ENCODE data around the gene PHF21A.
A peak's percentile ranks its signal among the peaks of the same experiment; 100 is the strongest.
"Not testable (repeated sequence)": the region's sequence is repeated elsewhere in the genome, so short reads cannot be mapped to it uniquely, and the experiment has no call there.

The PHF21A gene

DNA sequence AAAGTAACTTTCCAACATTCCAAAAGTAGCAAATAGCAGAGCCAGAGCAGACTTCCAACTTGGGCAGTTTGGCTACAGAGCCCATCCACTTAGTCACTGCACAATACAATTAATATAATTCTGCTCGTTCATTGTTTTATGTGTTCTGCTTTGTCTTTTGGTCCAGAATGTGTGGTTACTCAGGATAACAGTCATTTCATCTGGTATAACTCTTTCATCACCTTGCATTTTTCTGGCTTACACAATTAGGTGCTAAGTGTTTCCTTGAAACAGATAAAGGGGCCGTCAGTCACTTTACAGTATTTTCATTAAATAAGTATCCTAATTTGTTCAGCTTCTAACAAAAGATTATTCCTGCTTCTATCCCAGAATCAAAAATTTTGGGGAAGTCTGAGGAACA, 111.6 kb downstream of the PHF21A start:
- DNase-seq: no peak
- in situ Hi-C loops (cut with HindIII; ENCODE audit: low pct_ligation_motif_present, low pct_unique_long_range_greater_than_20kb, low sequenced_read_pairs): no loop called here

DNA sequence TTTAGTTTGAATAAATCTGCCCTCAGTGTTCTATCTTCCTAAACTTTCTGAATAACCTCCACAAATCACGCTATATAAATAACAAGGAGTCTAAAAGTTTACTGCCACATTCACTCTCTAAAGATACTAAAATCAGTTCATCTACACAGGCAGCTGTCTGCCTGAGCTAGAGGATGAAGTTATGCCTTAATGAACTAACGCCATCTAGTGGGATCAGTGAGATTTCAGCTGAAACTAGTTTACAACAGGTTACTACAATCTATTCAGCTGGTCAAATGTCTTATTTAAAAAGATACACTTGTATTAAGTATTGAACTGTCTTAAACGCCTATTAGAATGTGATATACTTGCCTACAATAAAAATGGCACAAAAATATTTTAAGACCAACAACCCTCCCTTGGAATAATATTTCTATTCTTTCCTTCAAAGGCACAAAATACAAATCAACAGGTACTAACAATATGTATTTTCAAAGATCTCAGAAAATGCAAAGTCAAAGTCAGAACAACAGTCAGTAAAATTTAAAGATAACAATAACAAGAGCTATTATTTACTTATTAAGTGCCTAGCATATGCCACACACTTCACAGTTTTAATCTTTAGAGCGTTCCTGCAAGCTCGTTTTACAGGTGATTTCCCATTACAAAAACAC, 114.7 kb downstream of the PHF21A start:
- peak; percentile 69 for DNase-seq
- in situ Hi-C loops (cut with HindIII; ENCODE audit: low pct_ligation_motif_present, low pct_unique_long_range_greater_than_20kb, low sequenced_read_pairs): no loop called here

DNA sequence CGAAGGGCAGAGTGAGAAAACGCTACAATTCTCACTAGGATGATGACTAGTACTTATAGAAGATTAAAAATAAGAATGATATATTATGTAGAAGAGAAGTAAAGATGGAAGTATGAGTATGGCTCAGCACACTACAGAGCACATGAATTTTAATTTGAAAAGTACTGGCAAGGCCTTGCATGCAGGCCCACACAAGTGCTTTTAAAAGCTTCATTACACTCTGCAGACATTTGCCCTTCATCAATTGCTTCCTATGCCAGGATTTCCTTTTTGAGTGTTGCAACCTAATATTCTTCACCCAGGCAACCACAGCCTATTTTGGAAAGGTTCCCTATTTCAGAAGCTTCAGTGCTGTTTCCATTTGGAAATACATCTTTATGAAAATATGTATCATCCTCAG, 117.7 kb downstream of the PHF21A start:
- DNase-seq: no peak
- in situ Hi-C loops (cut with HindIII; ENCODE audit: low pct_ligation_motif_present, low pct_unique_long_range_greater_than_20kb, low sequenced_read_pairs): no loop called here

DNA sequence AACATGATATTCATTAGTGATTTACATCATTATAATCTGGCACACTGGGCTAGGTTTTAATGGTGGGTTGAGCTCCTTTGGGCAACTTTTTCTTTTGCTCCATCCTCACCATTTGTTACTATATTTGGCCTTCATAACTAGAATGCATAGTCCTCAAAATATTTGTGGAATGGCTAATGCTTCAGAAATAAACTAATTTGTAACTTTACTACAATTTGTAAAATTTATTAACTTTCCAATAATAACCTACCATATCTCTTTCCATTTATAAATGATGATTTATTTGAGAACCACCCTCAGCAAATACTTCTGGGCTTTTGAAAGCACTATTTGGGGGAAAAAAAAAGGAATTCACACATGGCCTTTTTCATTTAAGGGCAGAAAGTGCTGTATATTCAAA, 119.1 kb downstream of the PHF21A start:
- no peak for DNase-seq
- in situ Hi-C loops (cut with HindIII; ENCODE audit: low pct_ligation_motif_present, low pct_unique_long_range_greater_than_20kb, low sequenced_read_pairs): no loop called here

DNA sequence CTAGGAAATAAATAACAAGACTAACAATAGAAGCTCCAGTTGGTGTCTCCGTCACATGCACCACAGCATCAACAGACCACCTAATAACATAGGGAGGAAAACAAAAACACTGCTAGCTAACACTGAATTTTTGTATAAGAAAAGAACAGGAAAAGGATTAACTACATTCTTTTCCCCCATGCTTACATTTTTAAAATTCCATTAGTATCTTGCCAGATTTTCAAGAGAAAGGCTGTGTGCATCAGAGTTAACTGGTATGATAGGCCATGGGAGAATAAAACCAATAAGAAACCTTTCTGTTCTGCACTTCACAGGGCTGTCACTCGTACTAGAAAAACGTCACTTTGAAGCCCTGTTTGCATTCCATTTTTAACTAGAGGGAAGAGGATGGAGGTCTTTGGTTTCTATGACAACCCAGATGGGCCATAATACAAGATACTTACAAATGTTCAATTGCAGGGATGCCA, 119.8 kb downstream of the PHF21A start:
- peak; percentile 29 for DNase-seq
- in situ Hi-C loops (cut with HindIII; ENCODE audit: low pct_ligation_motif_present, low pct_unique_long_range_greater_than_20kb, low sequenced_read_pairs): no loop called here

DNA sequence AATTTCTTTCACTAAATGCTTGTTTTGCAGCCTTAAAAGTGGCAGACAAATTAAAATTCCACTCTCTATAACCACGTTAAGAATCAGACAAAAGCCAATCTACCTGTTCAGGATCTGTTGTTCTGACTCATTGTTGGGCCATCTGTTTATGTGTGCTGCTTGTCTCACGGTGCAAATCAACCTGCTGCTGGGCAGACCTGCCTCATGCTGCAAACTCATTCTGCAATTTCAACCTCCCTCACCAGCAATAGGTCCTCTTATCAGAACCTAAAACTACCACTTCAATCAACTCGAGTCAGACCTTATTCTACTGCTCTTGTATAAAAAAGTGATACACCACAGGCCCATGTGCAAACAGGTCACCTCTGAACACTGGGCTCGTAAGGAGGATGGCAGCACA, 123.7 kb downstream of the PHF21A start:
- in situ Hi-C loops (cut with HindIII; ENCODE audit: low pct_ligation_motif_present, low pct_unique_long_range_greater_than_20kb, low sequenced_read_pairs): no loop called here

DNA sequence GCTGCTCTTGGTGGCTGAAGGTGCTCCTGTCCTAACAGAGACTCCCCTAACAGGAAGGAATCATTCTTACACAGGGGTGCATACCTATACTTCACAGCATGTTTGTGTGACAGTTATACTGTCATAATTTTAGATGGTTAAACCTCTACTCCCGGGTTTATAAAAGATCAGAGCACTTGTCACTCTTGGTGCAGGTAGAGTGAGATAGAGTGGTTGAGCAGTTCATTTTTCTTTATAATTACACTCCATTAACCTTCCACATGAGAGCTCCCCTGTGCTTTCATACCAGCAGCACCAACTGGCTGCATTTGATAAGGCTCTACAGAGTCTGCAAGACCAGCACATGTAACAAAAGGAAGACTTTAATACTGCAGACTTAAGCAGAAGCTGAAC, 125.9 kb downstream of the PHF21A start:
- in situ Hi-C loops (cut with HindIII; ENCODE audit: low pct_ligation_motif_present, low pct_unique_long_range_greater_than_20kb, low sequenced_read_pairs): no loop called here
- no peak for DNase-seq

More for the DNA sequence above, 123.7 kb downstream of the PHF21A start:
- DNase-seq: no peak

DNA sequence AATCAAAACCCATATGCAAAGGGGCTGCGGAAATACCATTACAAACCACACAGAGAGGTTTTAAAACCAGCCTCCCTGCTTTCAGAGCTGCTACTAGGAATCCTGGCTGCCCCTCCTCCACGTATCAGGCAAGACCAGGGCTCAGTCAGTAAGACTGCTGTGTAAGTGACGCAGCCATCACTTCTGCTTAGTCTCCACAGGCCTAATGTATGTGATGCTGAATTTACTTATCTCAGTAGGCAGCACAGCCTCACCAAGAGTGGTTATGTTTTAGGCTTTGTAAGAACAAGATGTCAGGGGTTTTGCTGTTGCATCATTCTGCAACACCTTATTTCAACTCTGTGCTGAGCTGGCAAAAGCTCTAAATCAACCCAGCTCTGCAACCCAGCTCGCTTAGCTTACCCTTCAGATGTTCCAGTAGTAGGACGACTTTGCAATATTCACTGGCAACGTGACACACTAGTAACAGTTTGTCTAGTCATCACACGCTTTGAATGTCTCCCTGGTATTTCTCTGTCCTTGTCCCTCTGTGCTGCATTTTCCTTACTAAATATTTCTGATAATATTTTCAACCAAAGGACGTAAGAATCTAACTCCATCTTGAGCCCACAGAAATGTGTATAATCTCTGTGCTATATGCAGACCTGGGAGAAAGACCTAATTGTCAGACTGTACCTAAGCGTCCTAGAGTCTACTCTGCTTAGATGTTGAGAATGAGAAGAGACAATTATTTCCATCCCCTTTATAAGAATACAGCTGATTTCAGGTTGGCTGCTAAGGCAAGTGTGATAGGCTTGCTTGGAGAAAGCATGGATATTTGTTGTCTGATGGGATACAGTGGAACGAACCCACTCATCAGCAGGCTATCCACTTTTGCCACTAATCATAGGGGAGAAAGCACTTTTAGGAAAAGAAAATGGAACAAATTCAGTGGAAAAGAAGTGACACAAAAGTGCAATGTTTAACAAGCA, 126.6 kb downstream of the PHF21A start:
- DNase-seq: no peak
- in situ Hi-C loops (cut with HindIII; ENCODE audit: low pct_ligation_motif_present, low pct_unique_long_range_greater_than_20kb, low sequenced_read_pairs): no loop called here

DNA sequence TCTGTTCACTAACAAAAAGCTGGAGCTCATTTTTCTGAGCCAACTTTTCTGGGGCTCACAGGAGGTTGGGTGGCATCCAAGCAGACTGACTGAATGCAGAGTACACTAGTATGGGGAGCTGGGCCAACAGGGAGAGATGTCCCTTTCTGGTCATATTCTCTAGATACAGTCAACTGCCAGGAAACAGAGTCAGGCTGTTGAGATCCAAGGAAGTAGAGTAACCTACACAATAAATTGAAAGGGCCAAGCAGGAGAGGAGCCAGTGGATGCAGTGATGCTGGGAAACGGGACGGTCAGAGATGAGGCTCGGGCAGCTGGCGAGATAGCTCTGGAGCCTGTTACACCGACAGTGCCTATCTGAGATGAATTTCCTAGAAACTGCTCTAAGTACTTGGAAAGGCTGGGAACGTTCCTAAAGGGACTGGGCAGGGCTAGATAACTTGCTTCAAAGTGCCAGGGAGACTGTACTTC, 127.7 kb downstream of the PHF21A start:
- no peak for DNase-seq
- in situ Hi-C loops (cut with HindIII; ENCODE audit: low pct_ligation_motif_present, low pct_unique_long_range_greater_than_20kb, low sequenced_read_pairs): no loop called here

DNA sequence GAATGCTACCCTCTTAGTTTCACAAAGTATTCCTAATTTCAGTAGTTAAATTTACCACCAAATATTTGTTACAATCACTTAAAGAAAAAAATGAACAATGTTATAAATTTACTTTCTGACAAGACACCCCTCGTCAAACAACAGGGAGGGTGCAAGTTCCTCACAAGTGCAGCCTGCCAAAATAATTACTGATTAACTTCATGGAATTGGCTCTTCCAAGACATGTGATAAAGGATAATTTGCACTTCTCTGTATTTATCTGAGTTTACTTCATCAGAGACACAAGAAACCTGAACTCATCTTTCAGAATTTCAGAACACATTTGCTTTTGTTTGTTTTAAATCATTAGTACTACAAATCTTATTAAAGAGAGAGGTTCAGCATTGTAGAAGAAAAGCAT, 132.3 kb downstream of the PHF21A start:
- in situ Hi-C loops (cut with HindIII; ENCODE audit: low pct_ligation_motif_present, low pct_unique_long_range_greater_than_20kb, low sequenced_read_pairs): no loop called here

DNA sequence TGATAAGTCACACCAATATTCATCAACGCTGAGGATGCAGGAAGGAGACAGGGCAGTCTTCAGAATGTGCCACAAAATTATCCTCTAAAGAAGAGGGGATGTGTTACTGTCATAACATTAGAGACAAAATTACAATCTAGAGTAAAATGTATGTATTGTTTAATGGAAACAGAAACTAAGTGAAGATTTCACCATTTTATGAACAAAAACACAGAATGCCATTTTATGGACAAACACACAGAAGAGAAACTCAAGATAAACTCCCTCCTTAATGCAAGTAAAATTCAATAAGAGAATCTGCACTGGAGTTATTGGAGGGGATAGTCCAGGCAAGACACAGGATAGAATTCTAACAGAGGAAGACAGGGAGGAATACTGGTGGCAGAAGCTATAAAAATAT, 136.0 kb downstream of the PHF21A start:
- no peak for DNase-seq
- in situ Hi-C loops (cut with HindIII; ENCODE audit: low pct_ligation_motif_present, low pct_unique_long_range_greater_than_20kb, low sequenced_read_pairs): no loop called here

More for the DNA sequence above, 132.3 kb downstream of the PHF21A start:
- no peak for DNase-seq

DNA sequence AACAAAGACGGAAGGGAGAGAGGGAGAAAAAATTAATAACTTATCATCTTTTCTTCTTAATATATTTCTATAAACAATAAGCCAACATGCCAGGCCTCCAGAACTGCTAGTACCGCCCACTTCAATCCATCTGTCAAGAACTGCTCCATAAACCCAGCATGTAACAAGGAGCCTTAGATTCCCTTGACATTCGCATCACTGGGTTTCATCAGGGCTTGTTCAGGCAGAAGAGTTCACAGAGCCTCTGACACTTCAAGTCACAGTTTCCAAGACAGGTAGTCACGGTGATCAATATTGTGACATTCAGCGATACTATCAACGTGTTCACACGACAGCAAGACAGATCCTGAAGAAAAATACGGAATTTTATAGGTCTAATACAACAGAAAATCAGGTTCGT, 137.1 kb downstream of the PHF21A start:
- no peak for DNase-seq
- in situ Hi-C loops (cut with HindIII; ENCODE audit: low pct_ligation_motif_present, low pct_unique_long_range_greater_than_20kb, low sequenced_read_pairs): no loop called here

DNA sequence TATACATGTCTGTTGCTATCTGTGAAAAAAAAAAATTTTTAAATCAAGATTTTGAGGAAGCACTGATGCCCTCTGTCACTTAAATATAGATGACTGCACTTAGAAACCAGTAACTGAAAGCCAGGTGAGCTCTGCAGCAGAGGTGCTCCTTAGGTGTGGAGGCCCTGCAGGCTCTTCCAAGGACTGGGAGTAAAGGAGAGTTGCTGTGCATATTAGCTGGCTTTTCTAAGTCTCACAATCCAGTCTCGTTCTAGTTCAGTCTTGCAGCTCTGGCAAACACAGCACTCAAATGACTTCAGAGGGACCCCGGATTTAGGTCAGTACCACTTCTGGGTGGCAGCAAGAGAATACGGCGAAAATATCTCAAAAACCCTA, 137.8 kb downstream of the PHF21A start:
- no peak for DNase-seq
- in situ Hi-C loops (cut with HindIII; ENCODE audit: low pct_ligation_motif_present, low pct_unique_long_range_greater_than_20kb, low sequenced_read_pairs): no loop called here

DNA sequence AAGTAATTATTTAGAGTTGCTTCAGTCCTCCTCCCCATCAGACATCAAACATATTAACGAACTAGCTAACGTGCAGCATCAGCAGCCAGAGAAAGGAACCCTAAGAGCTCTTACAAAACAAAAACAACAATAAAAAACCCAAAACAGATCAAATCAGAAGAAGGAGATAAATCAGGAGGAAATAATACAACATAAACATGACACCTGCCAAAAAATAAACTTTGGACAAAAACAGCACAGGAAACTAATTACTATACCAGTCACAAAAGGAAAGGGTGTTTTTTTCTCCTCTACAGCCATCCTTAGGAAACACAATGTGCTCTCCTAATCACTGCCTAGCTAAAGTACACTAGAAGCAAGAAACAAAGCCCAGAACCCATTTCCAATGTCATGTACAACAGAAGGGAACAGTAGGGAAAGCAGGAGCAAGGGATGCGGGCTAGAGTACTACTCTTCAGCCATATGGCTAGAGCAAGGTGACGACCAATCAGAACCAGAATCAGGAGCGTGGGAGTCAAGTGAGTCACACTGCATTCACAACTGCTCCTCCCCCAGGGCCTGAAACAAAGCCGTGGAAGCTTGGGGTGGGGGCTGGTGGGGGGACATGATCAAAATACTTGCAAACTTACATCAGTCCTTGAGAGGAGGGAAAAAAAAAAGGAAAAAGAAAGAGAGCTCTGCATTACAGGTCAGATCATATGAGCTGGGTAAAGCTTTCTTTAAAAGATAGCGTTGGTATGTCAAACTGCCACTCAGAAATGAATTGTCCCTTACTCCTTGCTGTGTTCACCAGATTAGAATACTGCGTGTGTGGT, 138.4 kb downstream of the PHF21A start:
- peak; percentile 37 for DNase-seq

DNA sequence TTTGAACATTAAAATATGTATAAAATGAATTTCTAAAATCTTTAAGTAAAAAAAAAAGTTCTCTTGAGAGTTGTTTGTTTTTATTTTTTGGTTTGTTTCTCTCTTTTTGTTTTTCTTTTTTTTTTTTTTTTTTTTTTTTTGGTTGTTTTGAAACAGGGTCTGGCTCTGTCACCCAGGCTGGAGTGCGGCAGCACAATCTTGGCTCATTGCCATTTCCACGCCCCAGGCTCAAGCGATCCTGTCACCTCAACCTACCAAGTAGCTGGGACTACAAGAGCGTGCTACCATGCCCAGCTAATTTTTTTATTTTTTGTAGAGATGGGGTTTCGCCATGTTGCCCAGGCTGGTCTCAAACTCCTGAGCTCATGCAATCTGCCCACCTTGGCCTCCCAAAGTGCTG, 139.4 kb downstream of the PHF21A start:
- in situ Hi-C loops (cut with HindIII; ENCODE audit: low pct_ligation_motif_present, low pct_unique_long_range_greater_than_20kb, low sequenced_read_pairs); DNase-seq: not testable (repeated sequence)

More for the DNA sequence above, 138.4 kb downstream of the PHF21A start:
- in situ Hi-C loops (cut with HindIII; ENCODE audit: low pct_ligation_motif_present, low pct_unique_long_range_greater_than_20kb, low sequenced_read_pairs): no loop called here

DNA sequence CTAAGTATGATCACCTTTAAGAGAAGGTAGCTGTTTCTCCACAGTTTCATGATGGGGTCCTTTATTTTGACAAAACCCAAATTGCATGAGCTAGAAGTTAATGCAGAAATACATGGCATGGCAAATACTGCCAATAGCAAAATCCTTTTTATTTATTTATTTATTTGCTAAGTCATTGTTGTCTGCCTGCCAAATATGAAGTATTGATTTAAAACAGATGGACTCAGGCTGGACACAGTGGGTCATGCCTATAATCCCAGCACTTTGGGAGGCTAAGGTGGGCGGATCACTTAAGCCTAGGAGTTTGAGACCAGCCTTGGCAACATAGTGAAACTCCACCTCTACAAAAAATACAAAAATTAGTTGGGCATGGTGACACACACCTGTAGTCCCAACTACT, 146.4 kb downstream of the PHF21A start:
- in situ Hi-C loops (cut with HindIII; ENCODE audit: low pct_ligation_motif_present, low pct_unique_long_range_greater_than_20kb, low sequenced_read_pairs): no loop called here
- no peak for DNase-seq

DNA sequence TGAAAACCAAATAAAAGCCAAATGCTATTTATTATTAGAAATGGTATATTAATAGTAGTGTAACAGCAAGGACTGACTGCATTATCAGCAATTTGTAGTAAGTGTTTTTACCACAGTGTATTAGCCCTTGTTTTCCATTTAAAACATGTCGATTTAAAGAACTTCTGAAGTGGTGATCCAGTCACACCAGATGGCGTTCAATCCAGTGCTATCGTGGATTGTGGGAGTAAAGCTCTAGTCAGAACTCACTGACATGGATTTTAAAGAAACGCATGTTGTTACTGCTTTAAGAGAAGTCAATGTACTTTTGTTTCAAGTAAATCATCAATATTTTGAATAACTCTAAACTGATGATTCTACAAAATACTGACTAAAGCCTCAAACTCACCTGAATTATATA, 147.7 kb downstream of the PHF21A start:
- in situ Hi-C loops (cut with HindIII; ENCODE audit: low pct_ligation_motif_present, low pct_unique_long_range_greater_than_20kb, low sequenced_read_pairs): no loop called here
- no peak for DNase-seq

DNA sequence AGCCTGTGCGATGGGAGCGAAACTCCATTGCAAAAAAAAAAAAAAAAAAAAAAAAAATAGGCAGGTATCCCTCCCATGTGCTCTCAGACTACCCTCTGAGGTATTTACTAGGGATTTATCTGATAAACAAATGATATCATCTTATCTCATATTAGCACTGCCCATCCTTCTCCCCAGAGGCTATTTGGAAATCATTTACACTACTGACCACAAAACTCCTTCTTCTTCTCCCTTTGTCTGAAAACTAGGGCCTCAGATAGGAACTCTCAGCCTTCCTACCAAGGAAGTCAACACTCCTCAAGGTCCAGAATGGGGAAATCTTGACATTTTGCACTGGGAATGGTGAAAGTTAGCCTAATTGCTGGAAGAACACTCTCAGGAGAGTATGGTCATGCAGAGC, 152.4 kb downstream of the PHF21A start:
- no peak for DNase-seq
- in situ Hi-C loops (cut with HindIII; ENCODE audit: low pct_ligation_motif_present, low pct_unique_long_range_greater_than_20kb, low sequenced_read_pairs): no loop called here

DNA sequence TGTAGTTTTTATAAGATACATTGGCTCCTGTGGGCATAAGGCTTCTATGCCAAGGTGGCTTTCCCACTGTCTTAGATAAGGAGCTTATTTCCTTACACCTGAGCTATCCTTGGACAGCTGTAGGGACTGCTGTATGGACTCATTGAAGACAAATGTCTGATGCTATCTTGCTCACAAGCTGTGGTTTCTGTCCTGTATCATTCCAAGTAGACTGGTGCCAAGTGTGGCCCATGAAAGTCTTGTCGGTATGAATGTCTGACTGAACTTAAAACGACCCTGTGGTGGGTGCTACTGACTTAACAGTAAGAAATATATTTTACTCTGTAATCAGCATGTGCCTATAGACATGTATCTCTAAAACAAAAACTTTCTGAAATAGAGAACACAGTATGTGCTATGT, 153.7 kb downstream of the PHF21A start:
- DNase-seq: no peak
- in situ Hi-C loops (cut with HindIII; ENCODE audit: low pct_ligation_motif_present, low pct_unique_long_range_greater_than_20kb, low sequenced_read_pairs): no loop called here
